Osteocyte (in vitro differentiated cells): ENCODE measurements around the gene GOSR1. TPM values are rescaled to one million over a fixed set of nuclear protein-coding genes. Genes with fewer than 3 reads are reported as not detected.
"Not testable (repeated sequence)": the region's sequence is repeated elsewhere in the genome, so short reads cannot be mapped to it uniquely, and the experiment has no call there.

Source experiments
- DNase-seq: peaks from one replicate; pipeline ENCODE4 v3.0.0; 2021; ENCODE audit warnings: mixed read lengths; ENCODE audit not compliant: unreplicated experiment; ENCODE audit errors: extremely low spot score
- H3K27ac Mint-ChIP-seq: one replicate; pipeline ENCODE4 v1.8.0; 2021; ENCODE audit warnings: mild to moderate bottlenecking, mixed read lengths; ENCODE audit not compliant: unreplicated experiment
- H3K27me3 Mint-ChIP-seq: one replicate; pipeline ENCODE4 v1.8.0; 2021; ENCODE audit warnings: mixed read lengths; ENCODE audit not compliant: unreplicated experiment
- H3K36me3 Mint-ChIP-seq: one replicate; pipeline ENCODE4 v1.8.0; 2021; ENCODE audit warnings: mixed read lengths; ENCODE audit not compliant: unreplicated experiment
- H3K4me1 Mint-ChIP-seq: one replicate; pipeline ENCODE4 v1.8.0; 2021; ENCODE audit warnings: mixed read lengths; ENCODE audit not compliant: unreplicated experiment
- H3K4me3 Mint-ChIP-seq: one replicate; pipeline ENCODE4 v1.8.0; 2021; ENCODE audit warnings: mild to moderate bottlenecking, moderate library complexity, mixed read lengths; ENCODE audit not compliant: unreplicated experiment
- H3K9me3 Mint-ChIP-seq: one replicate; pipeline ENCODE4 v1.8.0; 2021; ENCODE audit warnings: mixed read lengths; ENCODE audit not compliant: unreplicated experiment
- total RNA-seq: library from RNA; stranded (reverse); gene quantifications from 2 replicates; pipeline ENCODE4 v1.2.1, GENCODE V29; 2021
- TF ChIP-seq, protein P1 (sequence below): fragments of 200-600 bp; sonication (generic); IDR thresholded peaks from 2 replicates; pipeline ENCODE4 v1.5.0; 2021; ENCODE audit warnings: antibody characterized with exemption, mild to moderate bottlenecking, moderate library complexity

Gene GOSR1
- total RNA-seq, 1 donor from 2014 or later = 47.3 TPM

DNA sequence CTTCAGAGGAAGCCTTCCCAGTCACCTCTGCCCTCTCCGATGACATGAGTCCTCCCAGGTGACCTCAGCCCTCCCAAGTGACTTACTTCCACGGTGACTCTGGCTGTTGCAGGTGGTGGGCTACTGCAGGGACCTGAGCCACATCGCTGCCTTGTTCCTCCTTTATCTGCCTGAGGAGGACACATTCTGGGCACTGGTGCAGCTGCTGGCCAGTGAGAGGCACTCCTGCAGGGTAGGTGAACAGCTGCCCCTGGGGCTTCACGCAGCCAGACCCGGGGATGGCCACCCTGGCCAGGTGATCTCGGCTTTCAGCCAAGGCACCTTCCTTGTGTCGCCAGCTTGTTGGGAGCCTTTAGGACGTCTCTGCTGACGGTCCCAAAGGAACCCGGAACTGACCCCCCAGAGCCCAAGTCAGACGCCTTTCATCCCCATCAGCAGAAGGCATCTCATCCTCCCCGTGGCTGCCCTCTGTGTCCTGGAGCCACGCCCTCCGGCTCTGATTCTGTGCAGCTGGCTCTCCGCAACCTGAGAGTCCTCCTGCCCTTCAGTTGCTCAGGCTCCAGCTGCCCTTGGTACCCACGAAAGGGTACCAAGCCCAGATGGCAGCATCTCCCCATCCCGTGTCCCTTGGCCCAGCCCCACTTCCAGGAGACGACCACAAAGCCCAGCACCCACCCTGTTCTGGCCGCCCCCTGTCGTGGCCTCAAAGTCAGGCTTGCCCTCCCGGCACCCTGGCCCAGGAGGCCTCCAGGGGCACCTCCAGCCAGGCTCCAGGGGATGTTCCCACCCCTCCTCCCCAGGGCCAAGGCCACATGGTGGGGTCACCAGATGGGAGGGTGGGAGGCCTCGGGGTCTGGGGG, 81.7 kb downstream of the GOSR1 start:
- Mint-ChIP-seq H3K4me3 (no peak overlapping the region), H3K36me3 (no peaks in the 10 kb centered on the region), H3K27me3 (peaks cover 17% of the 10 kb centered on the region), H3K27ac (no peak overlapping the region), H3K9me3 (no peaks in the 10 kb centered on the region), H3K4me1 (no peaks in the 10 kb centered on the region)
- TF ChIP-seq, protein P1, sequence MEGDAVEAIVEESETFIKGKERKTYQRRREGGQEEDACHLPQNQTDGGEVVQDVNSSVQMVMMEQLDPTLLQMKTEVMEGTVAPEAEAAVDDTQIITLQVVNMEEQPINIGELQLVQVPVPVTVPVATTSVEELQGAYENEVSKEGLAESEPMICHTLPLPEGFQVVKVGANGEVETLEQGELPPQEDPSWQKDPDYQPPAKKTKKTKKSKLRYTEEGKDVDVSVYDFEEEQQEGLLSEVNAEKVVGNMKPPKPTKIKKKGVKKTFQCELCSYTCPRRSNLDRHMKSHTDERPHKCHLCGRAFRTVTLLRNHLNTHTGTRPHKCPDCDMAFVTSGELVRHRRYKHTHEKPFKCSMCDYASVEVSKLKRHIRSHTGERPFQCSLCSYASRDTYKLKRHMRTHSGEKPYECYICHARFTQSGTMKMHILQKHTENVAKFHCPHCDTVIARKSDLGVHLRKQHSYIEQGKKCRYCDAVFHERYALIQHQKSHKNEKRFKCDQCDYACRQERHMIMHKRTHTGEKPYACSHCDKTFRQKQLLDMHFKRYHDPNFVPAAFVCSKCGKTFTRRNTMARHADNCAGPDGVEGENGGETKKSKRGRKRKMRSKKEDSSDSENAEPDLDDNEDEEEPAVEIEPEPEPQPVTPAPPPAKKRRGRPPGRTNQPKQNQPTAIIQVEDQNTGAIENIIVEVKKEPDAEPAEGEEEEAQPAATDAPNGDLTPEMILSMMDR = no peak
- peak; percentile 73 for DNase-seq

DNA sequence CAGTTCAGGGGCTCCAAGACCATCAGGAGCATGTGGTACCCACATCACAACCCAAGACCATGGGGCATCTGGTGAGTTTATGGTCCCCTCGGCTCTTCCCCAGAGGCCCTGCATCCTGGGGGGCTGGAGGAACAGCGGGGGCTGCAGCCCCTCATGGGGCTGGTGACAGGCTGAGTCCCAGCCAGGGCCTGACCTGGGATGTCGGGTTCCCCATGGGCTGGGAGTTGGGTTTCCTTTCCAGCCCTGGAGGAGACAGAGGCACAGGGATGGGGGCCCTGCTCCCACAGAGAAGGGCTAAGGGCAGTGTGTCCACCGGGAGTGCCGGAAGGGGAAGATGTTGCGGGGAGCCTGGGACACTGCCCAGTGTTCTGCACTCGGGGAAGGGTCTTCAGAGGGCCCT, 82.4 kb downstream of the GOSR1 start:
- TF ChIP-seq, protein P1 = no peak
- Mint-ChIP-seq H3K27me3 (peaks cover 17% of the 10 kb centered on the region), H3K4me3 (no peak overlapping the region), H3K4me1 (no peaks in the 10 kb centered on the region), H3K27ac (no peak overlapping the region), H3K36me3 (no peaks in the 10 kb centered on the region), H3K9me3 (no peaks in the 10 kb centered on the region)
- peak; percentile 74 for DNase-seq

DNA sequence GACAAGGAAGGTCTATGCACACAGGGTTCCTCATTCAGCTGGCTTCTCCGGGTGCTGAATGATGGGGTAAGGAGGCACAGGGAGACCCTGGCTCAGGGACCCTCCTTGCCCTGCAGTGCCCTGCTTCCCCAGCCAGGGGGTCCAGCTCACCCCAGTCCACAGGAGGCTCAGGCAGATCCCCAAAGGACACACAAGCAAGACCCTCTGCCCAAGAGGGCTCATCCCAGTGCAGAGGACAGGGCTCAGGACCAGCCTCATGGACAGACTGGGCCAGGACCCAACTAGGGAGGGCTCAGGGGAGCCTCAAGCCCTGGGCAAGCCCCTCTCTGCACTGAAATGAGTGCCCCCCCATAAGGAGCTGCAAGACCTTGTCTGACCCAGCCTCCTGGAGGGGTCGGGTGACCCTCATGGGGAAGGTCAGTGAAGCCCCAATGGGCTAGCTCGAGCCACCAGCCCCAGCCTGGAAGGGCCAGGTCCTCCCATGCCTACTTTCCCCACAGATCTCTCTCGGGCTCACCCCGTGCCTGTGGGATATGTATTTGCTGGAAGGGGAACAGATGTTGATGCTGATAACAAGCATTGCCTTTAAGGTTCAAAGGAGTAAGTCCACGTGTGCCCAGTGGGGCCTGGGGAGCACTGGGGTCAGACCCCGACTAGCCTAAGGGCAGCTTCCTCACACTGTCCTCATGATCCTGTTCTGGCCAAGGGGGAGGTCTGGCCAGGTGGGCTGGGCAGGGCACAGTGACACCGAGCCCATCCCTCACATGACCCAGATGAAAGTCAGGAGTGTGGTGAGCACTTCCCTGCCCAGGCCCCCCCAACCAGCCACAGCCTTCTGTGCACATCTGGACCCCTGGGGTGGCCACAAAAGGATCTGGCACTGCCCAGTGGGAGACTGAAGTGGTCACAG, 83.2 kb downstream of the GOSR1 start:
- H3K27me3 Mint-ChIP-seq = peaks cover 17% of the 10 kb centered on the region
- DNase-seq = peak; percentile 79
- not testable (repeated sequence) for H3K27ac Mint-ChIP-seq, H3K4me3 Mint-ChIP-seq, H3K4me1 Mint-ChIP-seq, H3K36me3 Mint-ChIP-seq, H3K9me3 Mint-ChIP-seq

DNA sequence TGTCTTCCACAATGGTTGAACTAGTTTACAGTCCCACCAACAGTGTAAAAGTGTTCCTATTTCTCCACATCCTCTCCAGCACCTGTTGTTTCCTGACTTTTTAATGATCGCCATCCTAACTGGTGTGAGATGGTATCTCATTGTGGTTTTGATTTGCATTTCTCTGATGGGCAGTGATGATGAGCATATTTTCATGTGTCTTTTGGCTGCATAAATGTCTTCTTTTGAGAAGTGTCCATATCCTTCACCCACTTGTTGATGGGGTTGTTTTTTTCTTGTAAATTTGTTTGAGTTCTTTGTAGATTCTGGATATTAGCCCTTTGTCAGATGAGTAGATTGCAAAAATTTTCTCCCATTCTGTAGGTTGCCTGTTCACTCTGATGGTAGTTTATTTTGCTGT, 84.6 kb downstream of the GOSR1 start:
- H3K9me3 Mint-ChIP-seq, H3K4me3 Mint-ChIP-seq, H3K27ac Mint-ChIP-seq, H3K4me1 Mint-ChIP-seq, H3K36me3 Mint-ChIP-seq, DNase-seq: not testable (repeated sequence)
- peaks cover 17% of the 10 kb centered on the region for H3K27me3 Mint-ChIP-seq

DNA sequence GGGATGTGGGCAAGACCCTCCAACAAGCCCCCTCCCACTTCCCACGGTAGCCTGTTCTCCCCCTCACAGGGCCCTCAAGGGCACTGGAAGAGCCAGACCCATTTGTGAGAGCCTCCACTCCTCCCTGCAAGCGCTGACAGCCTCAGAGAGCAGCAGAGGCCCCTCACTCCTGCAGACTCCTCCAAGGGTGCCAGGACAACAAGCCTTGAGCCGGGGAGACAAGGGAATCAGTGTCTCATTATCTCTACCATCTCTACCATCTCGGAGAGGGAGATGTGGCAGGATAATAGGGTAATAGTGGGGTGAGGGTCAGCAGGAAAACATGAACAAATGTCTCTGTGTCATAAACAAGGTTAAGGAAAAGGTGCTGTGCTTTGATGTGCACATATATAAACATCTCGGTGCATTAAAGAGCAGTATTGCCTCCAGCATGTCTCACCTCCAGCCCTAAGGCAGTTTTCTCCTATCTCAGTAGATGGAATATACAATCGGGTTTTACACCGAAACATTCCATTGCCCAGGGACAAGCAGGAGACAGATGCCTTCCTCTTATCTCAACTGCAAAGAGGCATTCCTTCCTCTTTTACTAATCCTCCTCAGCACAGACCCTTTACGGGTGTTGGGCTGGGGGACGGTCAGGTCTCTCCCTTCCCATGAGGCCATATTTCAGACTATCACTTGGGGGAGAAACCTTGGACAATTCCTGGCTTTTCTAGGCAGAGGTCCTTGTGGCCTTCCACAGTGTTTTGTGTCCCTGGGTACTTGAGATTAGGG, 86.1 kb downstream of the GOSR1 start:
- H3K27ac Mint-ChIP-seq = not testable (repeated sequence)

DNA sequence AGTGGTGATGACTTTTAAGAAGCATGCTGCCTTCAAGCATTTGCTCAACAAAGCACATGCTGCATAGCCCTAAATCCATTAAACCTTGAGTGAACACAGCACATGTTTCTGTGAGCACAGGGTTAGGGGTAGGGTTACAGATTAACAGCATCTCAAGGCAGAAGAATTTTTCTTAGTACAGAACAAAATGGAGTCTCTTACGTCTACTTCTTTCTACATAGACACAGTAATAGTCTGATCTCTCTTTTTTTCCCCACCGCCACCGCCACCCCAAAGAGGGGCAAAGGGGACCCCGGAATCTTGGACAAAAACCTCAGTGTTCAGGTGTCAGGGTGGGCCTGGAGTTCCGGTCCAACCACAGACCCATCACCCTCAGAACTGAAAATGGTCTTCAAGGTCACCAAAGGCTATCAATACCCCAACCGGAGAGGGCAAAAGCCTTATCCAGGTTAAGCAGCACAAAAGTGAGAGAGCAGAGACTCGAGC, 86.7 kb downstream of the GOSR1 start:
- H3K27me3 Mint-ChIP-seq = peaks cover 17% of the 10 kb centered on the region
- H3K9me3 Mint-ChIP-seq, H3K4me3 Mint-ChIP-seq, H3K27ac Mint-ChIP-seq, H3K4me1 Mint-ChIP-seq, H3K36me3 Mint-ChIP-seq: not testable (repeated sequence)
- peak; percentile 75 for DNase-seq

More for the DNA sequence above, 86.1 kb downstream of the GOSR1 start:
- H3K4me1 Mint-ChIP-seq, H3K4me3 Mint-ChIP-seq, H3K36me3 Mint-ChIP-seq, H3K9me3 Mint-ChIP-seq: not testable (repeated sequence)
- peaks cover 17% of the 10 kb centered on the region for H3K27me3 Mint-ChIP-seq
- DNase-seq = peak; percentile 56

DNA sequence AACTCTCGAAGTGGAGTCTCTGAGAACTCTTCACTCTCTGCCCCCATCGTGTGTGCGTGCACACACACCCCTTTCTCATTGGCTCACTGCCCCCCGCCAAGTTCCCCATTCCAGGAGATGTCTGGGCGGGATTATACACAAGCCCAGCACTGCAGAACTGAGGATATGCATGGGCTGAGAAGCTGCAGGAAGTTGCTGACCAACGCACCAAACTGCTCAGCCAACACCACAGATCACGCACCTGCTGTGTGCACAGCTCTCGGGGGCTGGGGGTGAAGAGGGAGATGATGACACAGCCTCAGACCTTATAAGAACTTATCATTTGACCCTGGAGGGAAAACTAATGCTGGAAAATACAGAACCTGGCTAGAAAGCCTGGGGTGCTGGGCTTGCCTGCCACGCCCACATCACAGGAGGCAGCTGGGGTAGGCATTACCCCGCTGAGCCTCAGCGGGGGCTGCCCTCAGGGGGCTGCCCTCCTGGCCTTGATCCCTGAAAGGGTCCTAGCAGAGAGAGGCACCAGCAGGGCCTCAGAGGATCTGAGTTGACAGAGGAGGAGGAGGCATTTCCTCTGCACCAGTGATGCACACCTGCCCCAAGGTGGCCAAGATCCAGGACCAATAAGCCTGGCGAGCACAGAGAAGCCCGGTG, 87.3 kb downstream of the GOSR1 start:
- H3K36me3 Mint-ChIP-seq, H3K27ac Mint-ChIP-seq, H3K9me3 Mint-ChIP-seq, H3K4me1 Mint-ChIP-seq, H3K4me3 Mint-ChIP-seq: not testable (repeated sequence)
- DNase-seq = peak; percentile 65
- peaks cover 17% of the 10 kb centered on the region for H3K27me3 Mint-ChIP-seq
